Mononuclear cell (primary cell): ENCODE measurements around the gene TNFAIP1. TPM values are rescaled to one million over a fixed set of nuclear protein-coding genes. Genes with fewer than 3 reads are reported as not detected.
A peak's percentile ranks its signal among the peaks of the same experiment; 100 is the strongest.
"Not testable (repeated sequence)": the region's sequence is repeated elsewhere in the genome, so short reads cannot be mapped to it uniquely, and the experiment has no call there.

Experiments
- H3K27me3 ChIP-seq: 2 replicates; pipeline ENCODE4 v1.6.0; 2011; ENCODE audit warnings: low read length, control low read depth; ENCODE audit not compliant: insufficient read depth
- H3K4me1 ChIP-seq: 2 replicates; pipeline ENCODE4 v1.5.1; 2011; ENCODE audit warnings: mild to moderate bottlenecking, low read length, control low read depth; ENCODE audit not compliant: insufficient read depth
- H3K4me3 ChIP-seq: 2 replicates; pipeline ENCODE4 v1.5.1; 2011; ENCODE audit warnings: mild to moderate bottlenecking, low read length, moderate library complexity
- H3K9me3 ChIP-seq: 2 replicates; pipeline ENCODE4 v1.5.1; 2011; ENCODE audit warnings: low read depth, mild to moderate bottlenecking, control low read depth, low read length
- total RNA-seq: library from RNA; depleted of rRNA; stranded (reverse); fragments of >200 nt; gene quantifications from one replicate; pipeline ENCODE4 v1.2.3, GENCODE V29; 2012

Gene TNFAIP1, protein sequence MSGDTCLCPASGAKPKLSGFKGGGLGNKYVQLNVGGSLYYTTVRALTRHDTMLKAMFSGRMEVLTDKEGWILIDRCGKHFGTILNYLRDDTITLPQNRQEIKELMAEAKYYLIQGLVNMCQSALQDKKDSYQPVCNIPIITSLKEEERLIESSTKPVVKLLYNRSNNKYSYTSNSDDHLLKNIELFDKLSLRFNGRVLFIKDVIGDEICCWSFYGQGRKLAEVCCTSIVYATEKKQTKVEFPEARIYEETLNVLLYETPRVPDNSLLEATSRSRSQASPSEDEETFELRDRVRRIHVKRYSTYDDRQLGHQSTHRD
- 5.0 TPM for total RNA-seq

- H3K9me3 ChIP-seq, result no peaks in the 10 kb centered on the region
- H3K4me3 ChIP-seq, result peak within 1 kb of the TSS; percentile 53
- no peaks in the 10 kb centered on the region for H3K27me3 ChIP-seq
- H3K4me1 ChIP-seq, result peaks cover 34% of the 10 kb centered on the region
These were observed at the start of gene TNFAIP1, which contains the start of gene IFT20 for GRCh38 chr17:28335201-28335958. Gene TNFAIP1 (plus strand): TSS chr17:28335761. CDS start chr17:28339522, 3,761 bp downstream. Gene IFT20 (minus strand): TSS chr17:28335472. CDS start chr17:28331985, 3,487 bp downstream.

DNA sequence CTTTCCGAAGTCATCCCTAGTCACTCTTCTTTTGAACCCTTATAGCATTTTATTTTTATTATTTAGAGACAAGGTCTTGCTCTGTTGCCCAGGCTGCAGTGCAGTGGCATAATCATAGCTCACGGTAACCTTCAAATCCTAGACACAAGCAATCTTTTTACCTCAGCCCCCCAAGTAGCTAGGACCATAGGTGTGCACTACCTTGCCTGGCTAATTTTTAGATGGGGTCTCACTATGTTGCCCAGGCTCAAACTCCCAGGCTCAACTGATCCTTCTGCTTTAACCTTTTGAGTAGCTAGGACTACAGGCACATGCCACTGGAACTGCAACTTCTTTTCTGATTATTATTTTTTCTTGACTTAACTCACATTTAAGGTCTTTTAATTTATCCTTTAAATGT, 49.6 kb upstream of the TNFAIP1 start:
- no peak overlapping the region for H3K4me3 ChIP-seq
- H3K4me1 ChIP-seq, result no peaks in the 10 kb centered on the region
- H3K27me3 ChIP-seq, result peaks cover 2% of the 10 kb centered on the region
- H3K9me3 ChIP-seq, result no peaks in the 10 kb centered on the region

GRCh38 chr17:28290703-28291102, 44.9 kb upstream of the TNFAIP1 start:
- Histone ChIP-seq H3K4me1 (peaks cover 3% of the 10 kb centered on the region), H3K4me3 (no peak overlapping the region), H3K9me3 (no peaks in the 10 kb centered on the region), H3K27me3 (peaks cover 9% of the 10 kb centered on the region)

DNA sequence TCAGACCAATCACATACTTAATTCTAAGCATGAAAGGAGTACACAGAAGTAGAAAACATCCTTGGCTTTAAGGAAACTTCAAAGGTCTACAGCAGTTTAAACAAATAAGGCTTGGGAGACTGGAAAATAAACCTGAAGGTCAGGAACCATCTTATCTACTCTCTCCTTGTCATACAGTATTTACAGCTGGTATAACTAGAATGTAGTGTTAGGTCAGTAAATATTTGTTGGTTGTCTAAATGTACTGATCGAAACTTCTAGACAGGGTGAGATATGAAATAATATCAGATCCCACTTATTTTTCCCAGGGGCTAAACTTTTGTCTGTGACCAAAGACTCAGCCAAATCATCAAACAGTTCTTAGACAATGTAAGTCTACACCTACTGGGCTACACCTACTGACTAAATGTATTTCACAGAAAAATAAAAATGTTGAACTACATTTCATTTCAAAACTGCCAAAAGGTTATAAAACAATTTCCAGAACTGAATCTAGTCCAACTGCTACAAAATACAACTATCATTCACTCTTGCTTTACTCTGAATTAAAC, 43.7 kb upstream of the TNFAIP1 start:
- Histone ChIP-seq H3K4me3 (no peak overlapping the region), H3K27me3 (peaks cover 9% of the 10 kb centered on the region), H3K4me1 (peaks cover 3% of the 10 kb centered on the region), H3K9me3 (no peaks in the 10 kb centered on the region)

DNA sequence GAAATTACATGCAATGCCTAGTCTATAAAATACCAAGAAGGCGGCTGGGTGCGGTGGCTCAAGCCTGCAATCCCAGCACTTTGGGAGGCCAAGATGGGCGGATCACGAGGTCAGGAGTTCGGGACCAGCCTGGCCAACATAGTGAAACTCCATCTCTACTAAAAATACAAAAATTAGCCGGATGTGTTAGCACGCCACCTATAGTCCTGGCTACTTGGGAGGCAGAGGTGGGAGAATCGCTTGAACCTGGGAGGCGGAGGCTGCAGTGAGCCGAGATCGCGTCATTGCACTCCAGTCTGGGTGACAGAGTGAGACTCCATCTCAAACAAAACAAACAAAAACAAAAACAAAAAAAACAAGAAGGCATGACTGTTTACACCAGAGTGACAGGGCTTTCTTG, 42.7 kb upstream of the TNFAIP1 start:
- H3K9me3 ChIP-seq, H3K27me3 ChIP-seq, H3K4me3 ChIP-seq, H3K4me1 ChIP-seq: not testable (repeated sequence)

DNA sequence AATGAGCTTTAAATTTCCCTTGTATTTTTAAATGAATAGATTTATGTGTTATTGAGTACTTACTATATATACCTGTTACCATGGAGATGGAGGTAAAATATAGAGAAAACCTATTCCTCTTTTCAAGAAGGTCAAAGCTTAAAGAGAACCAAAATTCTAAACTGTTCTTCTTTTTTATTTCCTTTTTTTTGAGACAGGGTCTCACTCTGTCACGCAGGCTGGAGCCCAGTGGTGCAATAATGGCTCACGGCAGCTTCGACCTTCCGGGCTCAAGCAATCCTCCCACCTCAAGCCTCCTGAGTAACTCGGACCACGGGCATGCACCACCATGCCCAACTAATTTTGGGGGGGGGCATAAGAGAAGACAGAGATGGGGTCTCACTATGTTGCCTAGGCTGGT, 41.6 kb upstream of the TNFAIP1 start:
- H3K4me1 ChIP-seq, result peaks cover 3% of the 10 kb centered on the region
- no peaks in the 10 kb centered on the region for H3K9me3 ChIP-seq
- no peak overlapping the region for H3K4me3 ChIP-seq
- peaks cover 9% of the 10 kb centered on the region for H3K27me3 ChIP-seq

GRCh38 chr17:28295677-28296578, 39.6 kb upstream of the TNFAIP1 start:
- H3K4me3 ChIP-seq, result no peak overlapping the region
- H3K9me3 ChIP-seq, result no peaks in the 10 kb centered on the region
- peaks cover 7% of the 10 kb centered on the region for H3K27me3 ChIP-seq
- peaks cover 3% of the 10 kb centered on the region for H3K4me1 ChIP-seq

DNA sequence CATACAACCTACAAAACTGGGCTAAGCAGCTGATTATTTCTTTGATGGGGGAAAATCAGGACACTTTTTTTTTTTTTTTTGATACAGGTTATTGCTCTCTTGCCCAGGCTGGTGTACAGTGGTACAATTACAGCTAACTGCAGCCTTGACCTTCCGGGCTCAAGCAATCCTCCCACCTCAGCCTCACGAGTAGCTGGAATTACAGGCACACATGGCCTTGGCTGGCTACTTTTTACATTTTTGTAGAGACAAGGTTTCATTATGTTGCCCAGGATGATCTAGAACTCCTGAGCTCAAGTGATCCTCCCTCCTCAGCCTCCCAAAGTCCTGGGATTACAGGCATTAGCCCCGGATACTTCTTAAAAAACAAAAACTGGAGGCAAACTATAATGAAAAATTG, 37.1 kb upstream of the TNFAIP1 start:
- Histone ChIP-seq H3K27me3 (peaks cover 2% of the 10 kb centered on the region), H3K9me3 (no peaks in the 10 kb centered on the region), H3K4me1 (peaks cover 3% of the 10 kb centered on the region), H3K4me3 (no peak overlapping the region)

- no peaks in the 10 kb centered on the region for H3K4me1 ChIP-seq
- H3K4me3 ChIP-seq, result no peak overlapping the region
- peaks cover 43% of the 10 kb centered on the region for H3K27me3 ChIP-seq
- H3K9me3 ChIP-seq, result no peaks in the 10 kb centered on the region
These were observed 28.6 kb upstream of the TNFAIP1 start for GRCh38 chr17:28306954-28307401.

- Histone ChIP-seq H3K4me3 (no peak overlapping the region), H3K27me3 (peaks cover 3% of the 10 kb centered on the region), H3K4me1 (peaks cover 8% of the 10 kb centered on the region), H3K9me3 (no peaks in the 10 kb centered on the region)
These were observed 21.7 kb upstream of the TNFAIP1 start for GRCh38 chr17:28313841-28314240.

- H3K27me3 ChIP-seq, result no peaks in the 10 kb centered on the region
- H3K4me3 ChIP-seq, result no peak overlapping the region
- H3K9me3 ChIP-seq, result no peaks in the 10 kb centered on the region
- H3K4me1 ChIP-seq, result peaks cover 18% of the 10 kb centered on the region
These were observed 19.5 kb upstream of the TNFAIP1 start for GRCh38 chr17:28315846-28316705.

GRCh38 chr17:28317099-28317965, 18.2 kb upstream of the TNFAIP1 start:
- no peak overlapping the region for H3K4me3 ChIP-seq
- H3K4me1 ChIP-seq, result peaks cover 18% of the 10 kb centered on the region
- no peaks in the 10 kb centered on the region for H3K27me3 ChIP-seq
- H3K9me3 ChIP-seq, result no peaks in the 10 kb centered on the region
